Cardiac septum (tissue), 1 donor: Measurements from ENCODE around the gene UBE3D. TPM values are rescaled to one million over a fixed set of nuclear protein-coding genes. Genes with fewer than 3 reads are reported as not detected.

Experiments used
- DNase-seq: peaks from one replicate; pipeline ENCODE4 v3.0.0-alpha.2; 2020; ENCODE audit warnings: low spot score
- intact Hi-C: fragments of 100-400 bp; cut with DNase I; formaldehyde crosslinking; loops from one replicate; pipeline ENCODE4 v1.14.0; 2022
- total RNA-seq: library from RNA; stranded (reverse); fragmentation: NEBNext Ultra II Directional; extraction: Animal tissue kit (Norgen Biotek cat#: 25700); gene quantifications from one replicate; pipeline ENCODE4 v1.2.1, GENCODE V29; 2021
- donor health status: DM: no; HTN: no; CAD: no.

The UBE3D gene
- total RNA-seq, 1 donor from 2014 or later: 2.2 TPM

- no peak for DNase-seq
- intact Hi-C loops: no loop called here
These were observed 77.7 kb downstream of the UBE3D start for GRCh38 chr6:82987951-82988350.

GRCh38 chr6:82987416-82987815, 78.2 kb downstream of the UBE3D start:
- DNase-seq: no peak
- intact Hi-C loops: no loop called here

GRCh38 chr6:82984720-82985119, 80.9 kb downstream of the UBE3D start:
- DNase-seq: no peak
- intact Hi-C loops: no loop called here

GRCh38 chr6:82980086-82980485, 85.6 kb downstream of the UBE3D start:
- intact Hi-C loops: no loop called here
- DNase-seq: no peak

- intact Hi-C loops: no loop called here
- DNase-seq: no peak
These were observed 86.0 kb downstream of the UBE3D start for GRCh38 chr6:82979657-82980056.

- intact Hi-C loops: no loop called here
These were observed 87.2 kb downstream of the UBE3D start for GRCh38 chr6:82978362-82978945.

GRCh38 chr6:82976179-82976578, 89.5 kb downstream of the UBE3D start:
- no peak for DNase-seq

More at GRCh38 chr6:82978362-82978945, 87.2 kb downstream of the UBE3D start:
- DNase-seq: no peak

GRCh38 chr6:82971877-82972460, 93.7 kb downstream of the UBE3D start:
- no peak for DNase-seq
- intact Hi-C loops: no loop called here

More at GRCh38 chr6:82976179-82976578, 89.5 kb downstream of the UBE3D start:
- intact Hi-C loops: no loop called here

- intact Hi-C loops: no loop called here
- DNase-seq: no peak
These were observed 94.8 kb downstream of the UBE3D start for GRCh38 chr6:82970839-82971238.

- intact Hi-C loops: no loop called here
- DNase-seq: no peak
These were observed 96.9 kb downstream of the UBE3D start for GRCh38 chr6:82968708-82969107.

GRCh38 chr6:82963191-82963925, 102.3 kb downstream of the UBE3D start:
- intact Hi-C loops: no loop called here
- DNase-seq: no peak

GRCh38 chr6:82959385-82959941, 106.2 kb downstream of the UBE3D start:
- intact Hi-C loops: loop anchor here (10.0 kb wide), 1 partner anchor 225 kb away; no protein-coding TSS in a partner anchor
- DNase-seq: no peak

GRCh38 chr6:82958551-82958950, 107.1 kb downstream of the UBE3D start:
- DNase-seq: no peak
- intact Hi-C loops: loop anchor here (10.0 kb wide), 1 partner anchor 226 kb away; no protein-coding TSS in a partner anchor

- intact Hi-C loops: loop anchor here (10.0 kb wide), 1 partner anchor 227 kb away; no protein-coding TSS in a partner anchor
- DNase-seq: no peak
These were observed 107.8 kb downstream of the UBE3D start for GRCh38 chr6:82957868-82958245.

- no peak for DNase-seq
- intact Hi-C loops: loop anchor here (10.0 kb wide), 1 partner anchor 227 kb away; no protein-coding TSS in a partner anchor
These were observed 108.3 kb downstream of the UBE3D start for GRCh38 chr6:82957171-82957867.

GRCh38 chr6:82955841-82956240, 109.8 kb downstream of the UBE3D start:
- no peak for DNase-seq
- intact Hi-C loops: loop anchor here (10.0 kb wide), 1 partner anchor 229 kb away; no protein-coding TSS in a partner anchor

GRCh38 chr6:82954937-82955577, 110.6 kb downstream of the UBE3D start:
- DNase-seq: no peak
- intact Hi-C loops: loop anchor here (10.0 kb wide), 1 partner anchor 230 kb away; no protein-coding TSS in a partner anchor

GRCh38 chr6:82954356-82954755, 111.3 kb downstream of the UBE3D start:
- intact Hi-C loops: loop anchor here (10.0 kb wide), 1 partner anchor 230 kb away; no protein-coding TSS in a partner anchor
- DNase-seq: no peak

- no peak for DNase-seq
- intact Hi-C loops: loop anchor here (10.0 kb wide), 1 partner anchor 231 kb away; no protein-coding TSS in a partner anchor
These were observed 111.8 kb downstream of the UBE3D start for GRCh38 chr6:82953871-82954270.
